SIG-M5 treated with dmso at 0.1 percent for 504 hours (cell line): ENCODE data around the gene AKNAD1.

Experiments
- DNase-seq: peaks from one replicate; lab custom pipeline; 2025; ENCODE audit not compliant: unreplicated experiment; lab: John Stamatoyannopoulos, UW

AKNAD1 gene

DNA sequence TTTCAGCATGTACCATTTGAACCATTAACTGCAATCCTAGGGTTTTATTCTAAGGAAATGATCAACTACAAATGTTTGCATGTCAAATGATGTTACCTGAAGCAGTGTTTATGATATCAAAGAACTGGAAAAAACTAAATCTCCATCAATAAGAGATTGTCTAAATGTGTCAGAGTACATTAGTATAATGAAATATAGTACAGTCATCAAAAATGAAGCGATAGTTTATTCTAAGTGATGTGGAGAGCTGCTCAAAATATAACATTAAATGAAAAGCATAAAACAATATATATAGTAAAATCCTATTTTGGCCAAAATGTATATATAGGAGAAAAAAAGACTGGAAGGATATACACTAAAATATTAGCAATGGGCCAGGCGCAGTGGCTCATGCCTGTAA lies 24.0 kb downstream of the AKNAD1 start:
- no peak for DNase-seq

DNA sequence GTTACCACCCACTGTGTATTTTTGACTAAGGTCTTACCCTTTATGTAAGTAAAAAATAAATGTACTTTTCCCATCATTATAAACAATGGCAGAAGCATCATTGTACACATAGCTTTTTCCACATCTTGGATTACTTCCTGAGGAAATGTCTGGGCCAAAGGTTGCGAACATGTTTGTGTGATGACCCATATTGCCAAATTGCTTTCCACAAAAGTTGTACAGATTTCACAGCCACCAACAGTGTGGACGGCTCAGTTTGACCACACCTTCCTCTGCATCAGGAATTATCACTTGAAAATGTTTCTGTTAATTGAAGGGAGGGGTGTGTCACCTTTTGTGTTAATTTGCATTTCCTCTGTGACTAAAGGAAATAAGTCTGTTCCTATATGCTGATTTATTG lies 25.7 kb downstream of the AKNAD1 start:
- DNase-seq: no peak

DNA sequence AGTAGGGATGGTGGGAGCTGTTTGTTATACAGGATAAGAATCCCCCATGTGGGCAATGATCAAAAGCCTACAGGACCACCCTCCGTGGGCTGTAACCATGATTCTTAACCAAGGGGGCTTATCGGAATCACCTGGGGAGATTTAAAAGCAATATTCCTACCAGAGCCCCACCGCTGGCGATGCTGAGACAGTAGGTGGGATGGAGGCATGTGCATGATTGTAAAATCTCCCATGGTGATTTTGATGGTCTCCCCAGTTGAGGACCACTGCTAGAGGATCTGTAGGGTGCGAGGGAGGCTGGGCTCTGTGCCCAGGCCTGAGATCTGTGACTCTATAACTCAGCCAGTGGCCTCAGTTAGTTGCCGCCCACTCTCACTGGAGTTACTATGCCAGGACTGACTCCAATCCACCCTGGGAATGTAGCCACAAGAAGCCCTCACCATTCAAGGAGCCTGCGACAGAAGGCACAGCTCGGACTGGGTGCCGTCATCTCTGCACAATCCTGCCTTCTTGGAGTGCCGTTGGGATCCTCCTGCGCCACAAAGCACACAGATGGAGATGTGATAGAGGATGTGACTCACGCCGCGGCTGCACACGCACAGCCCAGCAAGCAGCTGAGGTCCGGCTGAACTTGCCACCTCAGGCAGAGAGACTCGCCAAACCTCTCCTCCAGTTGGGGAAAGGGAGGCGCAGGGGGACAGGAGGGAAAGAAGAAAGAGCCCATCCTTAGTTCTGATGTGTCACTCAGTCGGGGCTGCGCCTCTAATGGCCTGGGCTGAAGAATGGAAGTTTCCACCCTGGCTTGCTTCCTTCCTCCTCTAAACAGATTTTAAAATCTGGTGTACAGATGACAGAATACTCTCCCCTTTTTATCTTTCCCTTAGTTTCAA lies 26.5 kb downstream of the AKNAD1 start:
- DNase-seq: peak; percentile 55

DNA sequence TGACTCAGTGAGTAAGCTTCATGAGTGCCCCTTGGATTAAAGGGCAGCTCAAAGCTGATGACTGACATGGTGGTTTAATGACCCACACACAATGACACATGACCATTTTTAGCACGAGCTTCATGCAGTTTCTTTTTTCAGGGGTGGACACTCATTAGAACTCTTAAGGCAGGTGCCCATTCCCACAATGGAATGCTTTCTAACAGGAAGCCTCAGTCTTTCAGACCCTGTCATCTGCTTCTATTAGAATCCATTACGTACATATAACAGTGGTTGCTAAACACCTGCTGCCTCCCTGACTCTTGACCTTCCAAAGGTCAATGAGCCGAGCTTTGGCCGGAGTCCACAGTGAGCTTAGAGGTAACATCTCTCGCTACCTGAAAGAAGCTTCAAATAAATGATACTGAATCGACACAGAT lies 27.4 kb downstream of the AKNAD1 start:
- no peak for DNase-seq

DNA sequence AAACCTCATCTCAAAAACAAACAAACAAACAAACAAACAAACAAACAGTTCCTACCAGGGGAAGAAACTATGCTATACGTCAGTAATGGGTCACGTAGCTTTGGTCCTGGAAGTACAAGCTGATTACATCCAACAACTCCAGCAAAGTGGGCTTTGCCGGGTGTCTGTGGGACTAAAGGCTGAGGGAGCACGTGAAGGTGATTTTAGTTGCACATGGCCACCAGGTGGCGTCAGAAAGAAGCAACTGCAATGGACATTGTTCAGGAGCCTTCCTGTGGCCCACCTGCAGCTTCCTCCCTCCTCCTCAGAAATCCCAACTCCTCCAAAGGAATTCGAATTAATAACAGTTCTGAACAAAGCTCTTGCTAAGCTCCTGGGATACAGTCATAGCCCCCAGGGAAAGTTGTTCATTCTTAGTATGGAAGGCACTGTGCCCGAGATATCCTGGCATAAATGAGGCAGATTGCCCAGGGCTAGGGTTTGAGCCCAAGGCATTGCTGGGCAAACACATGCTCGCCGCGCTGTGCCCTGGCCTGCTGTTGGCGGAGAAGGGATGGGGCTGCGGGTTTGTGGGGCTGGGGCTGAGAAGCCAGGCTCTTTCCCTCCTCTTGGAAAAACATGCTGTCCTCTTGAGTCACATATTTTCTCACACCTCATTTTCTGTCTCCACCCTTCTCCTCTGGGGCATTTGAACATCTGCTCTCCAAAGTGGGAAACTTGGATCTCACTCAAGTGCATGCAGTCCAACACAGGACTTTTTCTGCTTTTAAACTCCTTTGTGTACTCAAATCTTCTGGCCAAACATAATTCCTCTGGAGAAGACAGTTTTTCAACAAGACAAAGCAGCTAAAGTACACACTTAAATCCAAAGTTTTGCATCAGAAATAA lies 28.6 kb downstream of the AKNAD1 start:
- peak; percentile 51 for DNase-seq

DNA sequence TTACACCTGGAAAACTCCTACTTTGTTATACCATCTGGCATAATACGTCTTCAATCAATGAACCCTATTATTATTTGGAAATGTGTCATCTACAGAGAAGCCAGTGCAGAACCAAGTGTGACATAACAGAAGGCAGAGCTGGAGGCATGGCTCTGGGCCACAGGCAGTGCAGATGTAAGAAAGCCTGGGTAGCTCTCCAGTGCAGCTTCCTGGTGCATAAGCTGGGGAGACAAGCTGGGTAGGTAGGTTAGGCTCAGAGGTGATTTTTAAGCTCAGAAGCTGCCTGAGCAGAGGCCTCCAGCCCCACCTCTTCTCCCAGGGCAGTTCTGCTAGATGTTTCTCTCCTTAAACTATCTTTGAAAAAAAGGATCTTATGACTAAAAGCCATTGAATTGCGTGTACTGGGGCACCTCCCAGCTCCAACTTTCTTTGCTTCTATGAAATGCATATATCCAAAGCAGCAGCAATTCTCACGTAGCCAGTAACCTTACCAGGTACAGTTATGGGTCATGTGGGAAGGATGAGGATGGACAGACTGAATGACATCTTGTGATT lies 30.7 kb downstream of the AKNAD1 start:
- DNase-seq: no peak

DNA sequence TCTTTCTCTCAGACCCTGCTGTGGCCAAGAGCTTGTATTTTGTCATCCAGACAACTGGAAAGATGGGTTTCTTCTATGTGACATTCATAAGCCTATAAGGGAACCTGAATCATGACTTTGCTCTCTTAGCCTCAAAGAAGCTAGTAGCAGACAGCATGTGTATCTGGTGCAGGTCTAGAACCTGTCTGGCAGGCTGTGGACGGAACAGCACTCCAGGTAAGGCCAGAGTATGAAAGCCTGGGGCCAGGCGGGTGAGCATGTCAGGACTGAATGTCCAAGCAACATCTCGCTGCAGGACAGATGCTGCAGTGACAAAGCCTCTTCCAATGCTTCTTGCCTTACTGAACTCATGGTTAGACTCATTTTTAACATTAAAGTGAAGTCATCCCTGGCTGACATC lies 32.8 kb downstream of the AKNAD1 start:
- peak; percentile 23 for DNase-seq

DNA sequence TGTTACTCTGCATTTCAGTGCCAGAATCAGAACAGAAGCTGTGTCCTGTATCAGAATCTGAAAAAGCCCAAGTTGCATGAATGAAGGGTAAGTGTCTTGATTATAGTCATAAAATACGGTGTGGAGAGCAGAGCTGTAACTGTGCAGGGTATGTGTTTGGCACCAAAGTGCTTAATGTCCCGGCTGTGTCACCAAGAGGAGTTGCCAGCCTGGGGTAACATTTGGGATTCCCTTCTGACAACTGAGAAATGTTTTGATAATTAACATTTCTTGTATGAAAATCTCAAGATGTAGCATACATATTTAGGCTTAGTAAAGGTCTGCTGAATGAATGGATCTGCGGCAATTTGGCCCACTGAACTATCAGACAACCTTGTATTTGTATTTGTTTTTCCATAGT lies 33.3 kb downstream of the AKNAD1 start:
- no peak for DNase-seq

DNA sequence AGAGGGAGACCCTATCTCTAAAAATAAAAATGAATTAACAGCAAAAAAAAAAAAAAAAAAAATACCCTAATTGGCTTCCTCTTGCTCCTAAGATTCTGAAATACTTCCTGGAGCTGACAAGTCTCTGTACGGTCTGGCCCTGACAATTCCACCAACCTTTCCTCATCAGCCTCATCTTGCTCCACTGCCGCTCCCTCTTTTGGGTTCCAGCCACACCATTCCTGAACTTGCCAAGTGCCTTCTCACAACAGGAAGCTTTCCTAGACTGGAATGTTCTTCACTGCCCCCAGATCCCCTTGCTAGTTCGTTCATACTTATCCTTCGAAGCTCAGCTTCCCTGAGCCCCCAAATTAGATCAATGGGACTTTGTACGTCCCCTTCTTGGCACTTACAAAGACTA lies 37.0 kb downstream of the AKNAD1 start:
- no peak for DNase-seq

DNA sequence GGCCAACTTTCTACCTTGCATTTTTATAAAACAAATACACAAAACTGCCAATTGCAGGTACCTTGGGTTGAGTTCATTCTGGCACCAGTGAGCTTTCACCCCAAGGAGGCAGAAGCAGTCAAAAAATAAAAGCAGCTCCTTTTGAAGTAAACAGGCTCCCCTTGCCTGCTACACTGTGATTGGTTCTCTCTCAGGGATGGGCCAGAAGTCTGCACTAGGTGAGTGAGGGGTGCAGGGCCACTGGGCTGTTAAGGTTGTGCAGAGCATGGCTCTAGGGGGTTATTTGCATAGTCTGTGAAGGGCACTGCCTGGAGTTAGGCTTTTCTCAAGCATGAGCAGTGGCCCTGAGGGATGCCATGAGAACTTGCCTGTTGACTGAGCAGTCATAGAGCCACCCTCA lies 39.1 kb downstream of the AKNAD1 start:
- no peak for DNase-seq

DNA sequence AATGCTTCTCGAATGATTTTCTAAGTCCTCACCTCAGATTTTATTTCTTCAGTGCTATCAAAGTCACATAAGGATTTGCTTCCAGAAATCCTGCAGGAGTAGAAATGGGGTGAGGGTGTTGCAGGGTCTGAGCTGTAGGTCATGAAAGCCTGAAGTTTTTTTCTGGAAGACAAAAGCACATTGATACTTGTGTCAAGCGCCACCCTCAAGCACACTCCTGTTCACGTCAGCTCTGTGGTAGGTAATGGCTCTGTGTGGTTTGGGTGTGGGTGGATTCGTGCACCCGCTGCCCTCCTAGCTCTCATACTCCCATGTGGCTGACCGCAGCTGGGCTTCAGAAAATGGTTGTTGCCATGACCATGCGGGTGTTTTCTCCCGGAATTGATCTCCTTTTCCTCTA lies 39.9 kb downstream of the AKNAD1 start:
- DNase-seq: no peak

DNA sequence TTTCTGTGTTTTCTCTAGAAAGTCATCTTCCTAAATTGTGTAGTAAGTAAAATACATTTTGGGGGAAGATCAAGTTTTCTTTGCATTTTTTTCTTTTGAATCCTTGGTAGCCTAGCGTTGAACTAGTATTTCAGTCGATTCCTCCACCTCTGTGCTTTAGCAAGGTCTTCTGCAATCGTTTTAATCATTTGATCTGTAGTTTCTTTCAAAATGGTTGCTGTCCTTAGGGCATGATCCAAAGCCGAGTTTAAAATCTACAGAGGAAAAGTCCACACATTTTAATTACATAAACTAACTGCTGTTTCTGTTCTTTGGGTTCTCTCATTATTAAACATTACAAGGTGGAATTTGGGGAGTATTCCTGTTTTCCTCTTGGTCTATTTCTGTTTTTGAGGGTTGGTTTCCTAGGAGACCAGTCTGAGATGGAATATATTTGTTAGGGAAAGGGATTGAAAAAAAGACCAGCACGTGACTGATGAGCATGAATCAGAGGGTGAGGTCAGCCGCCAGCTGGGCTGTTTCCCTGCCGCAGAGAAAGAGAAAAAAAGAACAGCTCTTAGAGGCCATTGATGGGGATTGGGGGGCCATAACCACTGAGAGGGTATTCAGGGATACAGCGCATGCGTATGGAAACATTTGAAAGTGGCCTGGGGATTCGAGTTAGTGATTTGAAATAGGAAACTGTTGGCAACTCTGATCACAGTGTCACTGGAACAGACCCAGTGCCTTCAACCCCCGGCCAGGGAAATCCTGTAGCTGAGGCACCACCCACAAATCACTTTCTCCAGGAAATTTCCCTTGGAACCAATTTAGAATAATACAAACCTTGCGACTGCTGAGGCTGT lies 40.6 kb downstream of the AKNAD1 start:
- peak; percentile 23 for DNase-seq

DNA sequence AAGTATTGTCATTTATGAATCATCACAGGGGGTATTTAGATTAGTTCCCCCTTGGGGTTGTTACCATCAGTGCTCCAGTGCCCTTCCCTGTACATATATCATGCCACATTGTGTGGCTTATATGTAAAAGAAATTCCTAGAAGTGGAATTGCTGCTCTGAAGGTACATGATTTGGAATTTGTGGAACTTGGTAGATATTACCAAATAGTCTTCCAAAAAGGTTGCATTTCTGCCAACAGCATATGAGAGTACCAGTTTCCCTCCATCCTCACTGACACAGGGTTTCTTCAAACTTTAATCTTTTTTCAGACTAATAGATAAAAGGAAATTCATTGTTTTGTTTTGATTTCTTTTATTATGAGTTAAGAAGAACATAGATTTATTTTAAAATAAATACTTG lies 41.3 kb downstream of the AKNAD1 start:
- DNase-seq: no peak

DNA sequence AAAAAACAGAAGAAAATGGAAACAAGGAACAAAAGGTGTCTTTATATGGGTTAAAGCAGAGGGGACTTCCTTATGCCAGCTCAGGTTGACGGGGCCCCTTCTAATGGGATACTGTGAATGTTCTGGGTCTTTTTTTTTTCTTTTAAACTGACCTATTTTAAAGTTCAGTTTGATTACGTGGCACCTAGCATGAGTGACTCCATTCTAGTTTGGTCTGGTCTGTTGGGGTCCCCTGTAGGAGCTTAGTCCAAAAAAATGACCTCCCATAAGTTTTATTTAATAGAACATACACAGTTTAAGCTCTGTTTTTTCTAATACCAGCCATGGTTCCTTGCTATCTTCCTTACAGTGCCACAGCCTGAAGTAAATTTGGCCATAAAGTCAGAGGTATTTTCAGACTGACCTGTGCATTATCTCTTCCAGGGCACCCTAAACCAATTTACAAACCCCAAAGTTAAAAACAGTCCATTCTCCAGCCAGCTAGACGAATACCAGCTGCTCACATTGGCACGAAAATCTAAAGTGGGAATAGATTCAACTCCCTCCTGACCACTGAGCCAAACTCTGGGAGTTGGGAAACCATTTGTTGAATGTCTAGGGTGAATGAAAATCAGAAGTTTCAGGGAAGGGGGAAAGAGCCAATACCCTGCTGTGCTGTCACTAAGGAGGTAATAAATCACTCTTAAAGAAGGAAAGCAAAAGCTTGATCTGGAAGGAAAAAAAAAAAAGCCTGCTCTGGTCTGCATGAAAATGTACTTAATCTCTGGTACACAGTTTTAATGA lies 42.4 kb downstream of the AKNAD1 start:
- no peak for DNase-seq

DNA sequence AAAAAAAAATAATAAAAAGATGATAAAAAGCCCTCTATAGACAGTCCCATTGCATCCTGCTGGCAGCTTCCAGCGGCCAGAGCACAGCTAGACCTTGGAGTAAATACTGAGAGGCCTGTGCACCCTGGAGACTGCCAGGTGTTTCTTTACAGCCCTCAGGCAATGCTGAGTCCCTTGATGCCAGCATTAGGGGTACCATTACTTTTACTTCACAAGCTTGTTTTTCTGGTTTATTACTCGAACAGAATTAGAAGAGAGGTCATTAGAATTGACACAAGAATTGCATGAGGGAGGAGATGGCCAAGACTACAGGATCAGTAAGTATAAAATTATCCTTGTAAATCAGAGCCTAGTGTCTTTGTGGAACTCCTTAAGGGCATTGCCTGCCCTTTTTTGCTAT lies 43.6 kb downstream of the AKNAD1 start:
- peak; percentile 34 for DNase-seq

DNA sequence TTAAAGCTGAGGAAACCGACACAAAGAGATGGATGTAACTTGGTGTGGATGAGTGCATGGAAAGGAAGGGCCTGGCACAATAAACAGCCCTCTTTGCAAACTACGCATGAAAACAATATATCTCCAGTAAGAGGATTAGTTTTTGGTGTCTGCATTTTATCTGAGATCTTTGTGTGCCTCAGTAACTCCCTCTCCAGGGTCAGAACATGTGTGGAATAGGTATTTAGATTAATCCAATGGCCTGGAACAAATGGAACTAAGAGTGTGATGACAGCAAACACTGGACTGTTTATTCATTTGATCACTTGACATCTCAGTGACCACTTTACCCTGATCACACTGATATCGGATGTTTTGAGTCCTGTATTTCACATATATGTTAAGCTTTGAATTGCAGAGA lies 45.3 kb downstream of the AKNAD1 start:
- DNase-seq: no peak

DNA sequence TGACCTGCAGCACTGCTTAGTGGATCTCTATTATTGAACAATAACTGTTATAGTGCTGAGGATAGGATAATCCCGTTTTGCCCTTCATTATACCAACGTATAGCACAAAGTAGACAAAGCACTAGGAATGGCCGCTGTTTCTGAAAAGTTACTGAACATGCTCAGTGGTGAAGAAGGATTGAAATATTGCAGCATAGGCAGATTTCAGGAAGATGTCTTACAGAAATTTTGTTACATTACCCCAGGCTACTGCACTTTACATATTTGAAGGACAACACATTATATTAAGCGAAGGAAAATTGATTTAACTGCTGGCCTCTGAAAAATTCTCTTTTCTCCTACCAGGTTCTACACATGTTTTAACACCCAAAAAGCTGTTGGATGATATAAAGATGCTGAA lies 48.5 kb downstream of the AKNAD1 start:
- no peak for DNase-seq

DNA sequence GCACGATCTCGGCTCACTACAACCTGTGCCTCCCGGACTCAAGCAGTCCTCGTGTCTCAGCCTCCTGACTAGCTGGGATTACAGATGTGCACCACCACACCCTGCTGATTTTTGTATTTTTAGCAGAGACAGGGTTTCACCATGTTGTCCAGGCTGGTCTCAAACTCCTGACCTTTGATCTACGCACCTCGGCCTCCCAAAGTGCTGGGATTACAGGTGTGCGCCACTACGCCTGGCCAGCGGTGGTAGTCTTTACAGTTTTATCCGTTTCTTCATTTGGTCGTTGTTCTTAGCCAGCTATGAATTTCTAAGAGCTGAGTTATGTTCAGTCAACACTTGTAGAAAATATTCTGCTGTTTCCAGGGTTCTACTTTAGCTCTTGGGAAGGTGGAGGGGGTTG lies 53.3 kb downstream of the AKNAD1 start:
- no peak for DNase-seq

DNA sequence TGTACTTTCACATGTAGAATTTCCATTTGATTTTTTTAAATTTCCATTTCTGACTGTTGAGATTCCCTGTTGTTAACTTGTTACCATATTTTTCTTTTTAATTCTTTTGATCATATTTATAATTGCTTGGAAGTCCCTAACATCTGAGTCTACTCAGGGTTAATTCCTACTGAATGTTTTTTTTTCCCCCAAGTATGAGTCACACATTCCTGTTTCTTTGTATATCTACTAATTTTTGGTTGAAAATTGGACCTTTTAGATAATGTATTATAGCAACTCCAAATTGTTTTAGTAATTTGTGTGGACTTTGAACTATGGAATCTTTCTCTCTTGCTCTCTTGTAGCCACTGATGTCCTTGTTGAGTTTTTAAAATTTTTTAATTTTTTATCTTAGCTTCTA lies 55.8 kb downstream of the AKNAD1 start:
- no peak for DNase-seq

DNA sequence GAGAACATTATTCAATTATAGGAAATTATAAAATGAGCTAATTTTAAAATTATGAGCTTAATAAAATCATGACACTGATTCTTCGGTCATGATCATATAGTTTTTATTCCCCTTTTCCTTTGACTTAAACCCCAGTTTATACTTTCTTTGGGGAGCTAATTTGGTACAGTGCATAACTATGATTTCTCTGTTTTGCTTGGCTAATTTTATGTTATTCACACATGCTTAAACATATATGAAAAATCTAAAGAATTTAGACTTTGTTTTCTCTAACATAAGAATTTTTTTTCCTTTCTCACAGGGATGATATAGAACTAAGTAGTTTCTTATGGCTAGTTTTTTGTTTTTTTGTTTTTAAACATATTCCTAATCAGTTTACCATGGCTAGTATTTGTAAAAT lies 57.9 kb downstream of the AKNAD1 start:
- DNase-seq: no peak
